MCF 10A (cell line): ENCODE measurements around the gene DIP2C. TPM values are rescaled to one million over a fixed set of nuclear protein-coding genes. Genes with fewer than 3 reads are reported as not detected.

Experiments used
- BruUV-seq: library from RNA; stranded (reverse); fragments of 400-500 nt; replicated peaks from 2 replicates; lab custom pipeline; 2021; lab: Mats Ljungman, UMichigan
- CTCF ChIA-PET: fragments of 300-600 bp; sonication (Branson Sonifier 250); formaldehyde crosslinking; extraction: SDS; loops from one replicate; lab custom pipeline; 2021; ENCODE audit warnings: antibody characterized with exemption, inconsistent platforms; lab: Yijun Ruan, JAX
- POLR2A ChIA-PET: fragments of 300-600, 350-650 bp; sonication (Branson Sonifier 250); formaldehyde crosslinking; extraction: SDS; loops from one replicate; lab custom pipeline; 2020; ENCODE audit warnings: antibody characterized with exemption, inconsistent platforms; lab: Yijun Ruan, JAX
- DNase-seq: peaks from one replicate; pipeline ENCODE4 v3.0.0-alpha.2; 2018; ENCODE audit not compliant: unreplicated experiment
- H3K27ac Mint-ChIP-seq: one replicate; pipeline ENCODE4 v1.8.0; 2022; ENCODE audit warnings: mild to moderate bottlenecking, low read depth, mixed read lengths; ENCODE audit not compliant: unreplicated experiment
- H3K27me3 Mint-ChIP-seq: one replicate; pipeline ENCODE4 v1.8.0; 2022; ENCODE audit warnings: mixed read lengths; ENCODE audit not compliant: insufficient read depth, unreplicated experiment
- H3K36me3 Mint-ChIP-seq: one replicate; pipeline ENCODE4 v1.8.0; 2022; ENCODE audit warnings: mild to moderate bottlenecking, moderate library complexity, mixed read lengths; ENCODE audit not compliant: insufficient read depth, unreplicated experiment
- H3K4me1 Mint-ChIP-seq: one replicate; pipeline ENCODE4 v1.8.0; 2022; ENCODE audit warnings: mixed read lengths; ENCODE audit not compliant: insufficient read depth, unreplicated experiment
- H3K4me3 Mint-ChIP-seq: one replicate; pipeline ENCODE4 v1.8.0; 2022; ENCODE audit warnings: mild to moderate bottlenecking, moderate library complexity, mixed read lengths; ENCODE audit not compliant: unreplicated experiment
- H3K9me3 Mint-ChIP-seq: one replicate; pipeline ENCODE4 v1.8.0; 2022; ENCODE audit warnings: mixed read lengths; ENCODE audit not compliant: unreplicated experiment
- intact Hi-C: fragments of 100-400 bp; cut with micrococcal nuclease; formaldehyde crosslinking; loops from 2 replicates; pipeline ENCODE4 v1.14.1; 2022
- total RNA-seq: library from RNA; stranded (reverse); gene quantifications from 2 replicates; pipeline ENCODE4 v1.2.3, GENCODE V29; 2022
- TF ChIP-seq, protein P1 (sequence below): fragments of 200-600 bp; IDR thresholded peaks from one replicate; pipeline ENCODE4 v1.8.0; 2022; ENCODE audit warnings: antibody characterized with exemption, mild to moderate bottlenecking; ENCODE audit not compliant: unreplicated experiment

Gene DIP2C
- total RNA-seq, 1 experiment from 2014 or later: 0.37 TPM

- H3K9me3 Mint-ChIP-seq: no peaks in the 10 kb centered on the region
- intact Hi-C loops: no loop called here
- no peaks in the 10 kb centered on the region for H3K36me3 Mint-ChIP-seq
- no peak for DNase-seq
- TF ChIP-seq, protein P1, sequence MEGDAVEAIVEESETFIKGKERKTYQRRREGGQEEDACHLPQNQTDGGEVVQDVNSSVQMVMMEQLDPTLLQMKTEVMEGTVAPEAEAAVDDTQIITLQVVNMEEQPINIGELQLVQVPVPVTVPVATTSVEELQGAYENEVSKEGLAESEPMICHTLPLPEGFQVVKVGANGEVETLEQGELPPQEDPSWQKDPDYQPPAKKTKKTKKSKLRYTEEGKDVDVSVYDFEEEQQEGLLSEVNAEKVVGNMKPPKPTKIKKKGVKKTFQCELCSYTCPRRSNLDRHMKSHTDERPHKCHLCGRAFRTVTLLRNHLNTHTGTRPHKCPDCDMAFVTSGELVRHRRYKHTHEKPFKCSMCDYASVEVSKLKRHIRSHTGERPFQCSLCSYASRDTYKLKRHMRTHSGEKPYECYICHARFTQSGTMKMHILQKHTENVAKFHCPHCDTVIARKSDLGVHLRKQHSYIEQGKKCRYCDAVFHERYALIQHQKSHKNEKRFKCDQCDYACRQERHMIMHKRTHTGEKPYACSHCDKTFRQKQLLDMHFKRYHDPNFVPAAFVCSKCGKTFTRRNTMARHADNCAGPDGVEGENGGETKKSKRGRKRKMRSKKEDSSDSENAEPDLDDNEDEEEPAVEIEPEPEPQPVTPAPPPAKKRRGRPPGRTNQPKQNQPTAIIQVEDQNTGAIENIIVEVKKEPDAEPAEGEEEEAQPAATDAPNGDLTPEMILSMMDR: no peak
- no TSS peak for BruUV-seq
- ChIA-PET CTCF (interaction anchor here (0.7 kb wide), 1 partner anchor 302 kb away, joined by 3 read pairs; no protein-coding TSS in a partner anchor), POLR2A (interaction anchor here (3.3 kb wide), 1 partner anchor 11 kb away, joined by 27 read pairs; no protein-coding TSS in a partner anchor)
- no peak overlapping the region for H3K4me3 Mint-ChIP-seq
- H3K27me3 Mint-ChIP-seq: no peaks in the 10 kb centered on the region
- no peak overlapping the region for H3K27ac Mint-ChIP-seq
- peaks cover 8% of the 10 kb centered on the region for H3K4me1 Mint-ChIP-seq
Observed at GRCh38 chr10:326894-327635, 362.4 kb downstream of the DIP2C start.

DNA sequence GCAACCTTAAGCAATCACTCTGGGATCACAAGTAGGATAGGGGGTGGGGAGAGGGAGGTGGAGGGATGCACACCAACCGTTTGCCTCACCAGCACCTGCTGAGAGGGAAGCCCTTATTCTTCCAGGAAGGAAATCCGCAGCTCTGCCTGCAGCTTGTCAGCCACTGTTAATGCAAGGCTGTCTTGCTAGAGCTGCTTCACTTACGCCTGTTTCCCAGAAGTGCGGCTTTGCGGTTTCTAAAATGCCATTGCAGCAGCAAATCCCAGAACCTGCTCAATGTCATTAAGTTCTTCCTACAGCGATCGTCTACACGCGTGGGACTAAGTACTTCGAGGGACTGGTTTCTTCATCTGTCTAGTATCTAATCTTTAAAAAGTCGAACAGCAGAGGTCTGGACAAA lies 363.1 kb downstream of the DIP2C start:
- H3K4me3 Mint-ChIP-seq: no peak overlapping the region
- no peaks in the 10 kb centered on the region for H3K36me3 Mint-ChIP-seq
- peaks cover 8% of the 10 kb centered on the region for H3K4me1 Mint-ChIP-seq
- CTCF ChIA-PET: interaction anchor here (0.7 kb wide), 1 partner anchor 303 kb away, joined by 3 read pairs; no protein-coding TSS in a partner anchor
- BruUV-seq: no TSS peak
- intact Hi-C loops: no loop called here
- TF ChIP-seq, protein P1: no peak
- H3K27ac Mint-ChIP-seq: no peak overlapping the region
- no peaks in the 10 kb centered on the region for H3K27me3 Mint-ChIP-seq
- H3K9me3 Mint-ChIP-seq: no peaks in the 10 kb centered on the region
- POLR2A ChIA-PET: interaction anchor here (0.7 kb wide), 1 partner anchor 197 kb away, joined by 3 read pairs; no protein-coding TSS in a partner anchor
- no peak for DNase-seq

GRCh38 chr10:325282-325681 lies 364.2 kb downstream of the DIP2C start:
- Mint-ChIP-seq H3K27ac (peak overlapping the region; percentile 77), H3K4me1 (peaks cover 8% of the 10 kb centered on the region), H3K4me3 (no peak overlapping the region), H3K27me3 (no peaks in the 10 kb centered on the region), H3K36me3 (no peaks in the 10 kb centered on the region), H3K9me3 (no peaks in the 10 kb centered on the region)
- ChIA-PET POLR2A (no interaction called here), CTCF (no interaction called here)
- BruUV-seq: no TSS peak
- intact Hi-C loops: no loop called here
- TF ChIP-seq, protein P1: no peak
- no peak for DNase-seq

GRCh38 chr10:324593-324992 lies 364.9 kb downstream of the DIP2C start:
- H3K27me3 Mint-ChIP-seq: no peaks in the 10 kb centered on the region
- TF ChIP-seq, protein P1: no peak
- no peak overlapping the region for H3K4me3 Mint-ChIP-seq
- no peaks in the 10 kb centered on the region for H3K36me3 Mint-ChIP-seq
- DNase-seq: no peak
- H3K27ac Mint-ChIP-seq: peak overlapping the region; percentile 77
- no peaks in the 10 kb centered on the region for H3K9me3 Mint-ChIP-seq
- ChIA-PET CTCF (interaction anchor here (0.7 kb wide), 1 partner anchor 133 kb away, joined by 3 read pairs; no protein-coding TSS in a partner anchor), POLR2A (no interaction called here)
- intact Hi-C loops: no loop called here
- peaks cover 8% of the 10 kb centered on the region for H3K4me1 Mint-ChIP-seq
- BruUV-seq: no TSS peak
